CD4-positive, alpha-beta T cell treated with Interleukin-2 at 100 ng/mL for 4 hours (primary cell): ENCODE results near the gene FNIP1.
A peak's percentile ranks its signal among the peaks of the same experiment; 100 is the strongest.
"Not testable (repeated sequence)": the region's sequence is repeated elsewhere in the genome, so short reads cannot be mapped to it uniquely, and the experiment has no call there.

ENCODE experiments used
- DNase-seq: peaks from one replicate; pipeline ENCODE4 v3.0.0-alpha.2; 2020; ENCODE audit warnings: low spot score

The FNIP1 gene

DNA sequence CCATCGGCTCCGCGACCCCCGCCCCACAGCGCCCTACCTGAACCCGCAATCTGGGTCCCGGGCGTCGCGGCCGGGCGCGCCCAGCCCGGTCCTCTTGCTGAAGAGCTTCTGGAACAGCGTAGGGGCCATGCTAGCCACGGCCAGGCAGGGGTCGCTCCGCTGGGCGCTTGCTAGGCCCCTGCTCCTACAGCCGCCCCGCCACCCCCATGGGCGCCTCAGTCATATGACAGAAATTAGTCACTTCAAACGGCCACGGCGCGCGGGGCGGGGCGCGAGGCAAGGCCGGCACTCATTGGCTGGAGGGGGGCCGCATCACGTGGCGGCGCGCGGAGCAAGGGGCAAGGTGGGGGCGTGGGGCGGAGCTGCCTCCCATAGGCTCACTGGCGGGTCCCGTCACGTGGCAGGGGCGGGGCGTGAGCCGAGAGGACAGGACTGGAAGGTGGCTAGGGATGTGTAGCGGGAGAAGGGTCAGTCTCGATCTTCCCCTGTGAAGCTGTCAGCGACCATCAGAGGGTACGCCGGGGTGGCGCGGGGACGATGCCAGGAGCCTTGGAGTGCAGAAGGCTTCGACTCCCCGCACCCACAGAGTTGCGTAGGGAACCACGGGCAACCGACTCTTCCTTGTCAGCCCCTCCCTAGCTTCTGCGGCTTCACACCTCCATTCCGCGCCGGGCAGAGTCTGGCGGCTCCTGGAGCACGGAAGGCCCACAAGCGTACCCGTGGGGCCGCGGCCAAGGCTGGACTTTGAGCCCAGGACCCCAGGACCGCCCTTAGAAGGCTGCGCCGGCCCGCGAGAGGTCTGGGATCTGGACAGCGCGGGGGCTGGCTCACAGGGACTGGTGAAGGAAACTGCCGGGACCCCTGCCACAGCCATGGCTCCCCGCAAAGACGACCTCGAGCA, at the start of gene FNIP1:
TSS of gene FNIP1 (minus strand) at position 225 of the 901 bp plus-strand sequence. CDS start at position 129, 96 bp downstream.
- peak; percentile 97 for DNase-seq

- no peak for DNase-seq
Measured at GRCh38 chr5:131846536-131846935, 49.7 kb upstream of the FNIP1 start.

DNA sequence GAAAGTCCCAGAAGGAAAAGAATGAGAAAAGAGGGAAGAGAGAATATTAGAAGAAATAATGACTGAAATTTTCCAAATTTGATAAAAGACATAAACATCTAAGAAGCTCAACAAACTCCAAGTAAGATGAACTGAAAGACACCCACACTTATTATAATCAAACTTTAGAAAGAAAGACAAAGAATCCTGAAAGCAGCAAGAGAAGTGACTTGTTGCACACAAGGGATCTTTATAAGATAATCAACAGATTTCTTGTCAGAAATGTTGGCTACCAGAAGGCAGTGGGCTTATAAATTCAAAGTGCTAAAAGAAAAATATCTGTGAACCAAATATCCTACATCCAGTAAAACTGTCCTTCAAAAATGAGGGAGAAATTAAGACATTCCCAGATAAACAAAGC, 49.0 kb upstream of the FNIP1 start:
- no peak for DNase-seq

- DNase-seq: not testable (repeated sequence)
Measured at GRCh38 chr5:131842971-131843370, 46.2 kb upstream of the FNIP1 start.

DNA sequence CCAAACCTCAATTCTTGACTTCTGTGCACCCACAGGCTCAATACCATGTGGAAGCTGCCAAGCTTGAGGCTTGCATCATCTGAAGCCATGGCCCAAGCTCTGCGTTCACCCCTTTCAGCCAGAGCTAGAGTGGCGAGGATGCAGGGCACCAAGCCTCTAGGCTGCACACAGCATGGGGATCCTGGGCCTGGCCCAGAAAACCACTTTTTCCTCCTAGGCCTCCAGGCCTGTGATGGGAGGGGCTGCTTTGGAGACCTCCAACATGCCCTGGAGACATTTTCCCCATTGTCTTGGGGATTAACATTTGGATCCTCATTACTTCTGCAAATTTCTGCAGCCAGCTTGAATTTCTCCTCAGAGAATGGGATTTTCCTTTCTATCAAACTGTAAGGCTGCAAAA, 35.9 kb upstream of the FNIP1 start:
- DNase-seq: not testable (repeated sequence)

DNA sequence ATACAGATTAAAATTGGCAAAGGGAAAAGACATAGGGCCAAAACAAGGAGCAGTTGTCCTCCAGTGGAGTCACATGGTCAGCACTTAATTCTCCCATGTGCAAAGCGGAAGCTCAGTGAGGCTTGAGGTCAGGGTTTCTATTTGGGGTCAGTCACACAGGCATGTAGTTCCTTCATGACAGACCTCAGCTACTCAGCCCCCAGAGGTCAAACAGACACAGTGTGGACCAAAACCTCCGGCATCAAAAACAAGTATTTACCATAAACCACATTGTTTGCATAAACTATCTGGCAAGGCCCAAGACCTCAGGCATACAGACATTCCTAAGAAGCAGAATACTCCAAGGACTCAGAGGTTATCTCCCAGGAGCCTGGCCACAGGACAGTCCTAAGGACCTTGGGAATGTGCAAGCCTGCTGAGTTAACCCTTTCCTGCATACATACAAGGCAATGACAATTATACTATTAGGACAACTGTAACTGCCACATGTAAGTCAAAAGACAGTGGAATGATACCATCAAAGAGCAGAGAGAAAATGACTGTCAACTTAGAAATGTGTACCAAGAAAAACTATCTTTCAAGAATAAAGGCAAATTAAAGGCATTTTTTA, 28.7 kb upstream of the FNIP1 start:
- no peak for DNase-seq

DNA sequence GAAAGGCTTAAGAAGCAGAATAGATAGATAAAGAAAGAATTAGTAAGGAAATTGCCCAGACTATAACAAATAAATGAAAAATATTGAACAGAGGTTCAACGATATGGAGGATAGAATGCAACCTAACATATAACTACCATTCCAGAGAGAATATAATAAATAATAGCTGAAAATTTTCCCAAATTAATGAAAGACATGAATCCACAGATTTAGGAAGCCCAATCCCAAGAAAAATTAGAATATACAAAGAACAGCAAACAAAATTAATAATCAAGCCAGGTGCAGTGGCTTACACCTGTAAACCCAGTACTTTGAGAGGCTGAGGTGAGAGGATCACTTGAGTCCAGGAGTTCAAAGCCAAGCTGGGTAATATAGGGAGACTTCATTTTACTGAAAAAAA, 27.8 kb upstream of the FNIP1 start:
- no peak for DNase-seq

DNA sequence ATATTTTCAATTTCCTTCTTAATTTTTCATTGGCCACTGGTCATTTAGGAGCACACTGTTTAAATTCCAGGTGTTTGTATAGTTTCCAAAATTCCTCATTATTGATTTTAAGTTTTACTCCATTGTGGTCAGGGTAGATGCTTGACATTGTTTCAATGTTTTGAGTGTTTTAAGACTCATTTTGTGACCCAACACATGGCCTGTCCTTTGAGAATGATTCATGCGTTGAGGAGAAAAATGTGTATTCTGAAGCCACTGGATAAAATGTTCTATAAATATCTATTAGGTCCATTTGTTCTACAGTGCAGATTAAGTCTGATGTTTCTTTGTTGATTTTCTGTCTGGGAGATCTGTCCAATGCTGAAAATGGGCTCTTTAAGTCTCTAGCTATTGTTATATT, 24.4 kb upstream of the FNIP1 start:
- no peak for DNase-seq

DNA sequence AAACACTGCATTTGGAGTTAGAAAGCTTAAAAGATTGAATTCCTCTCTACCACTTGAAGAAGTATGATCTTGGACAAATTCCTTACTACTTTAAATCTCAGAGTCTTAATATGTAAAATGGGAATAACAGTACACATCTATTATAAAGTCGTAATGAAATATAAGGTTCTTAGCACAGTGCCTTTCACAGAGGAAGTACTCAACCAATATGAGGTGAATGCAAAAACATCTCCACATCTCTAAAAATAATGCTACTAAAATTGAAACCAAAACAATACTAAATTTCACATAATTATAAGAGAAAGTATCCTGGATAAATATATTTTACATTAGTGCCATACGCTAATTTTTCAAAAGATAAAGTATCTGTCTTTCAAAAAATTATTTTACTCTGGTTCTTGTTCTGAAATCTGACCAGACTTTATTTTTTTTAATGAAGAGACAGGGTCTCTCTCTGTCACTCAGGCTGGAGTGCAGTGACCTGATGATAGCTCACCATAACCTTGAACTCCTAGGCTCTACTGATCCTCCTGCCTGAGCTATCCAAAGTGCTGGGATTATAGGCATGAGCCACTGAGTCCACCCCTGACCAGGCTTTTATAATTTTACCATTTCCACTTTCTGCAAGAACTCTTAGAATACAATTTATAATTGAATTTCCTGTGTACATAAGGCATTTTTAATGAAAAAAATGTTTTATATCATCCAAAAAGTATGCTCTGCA, 21.3 kb upstream of the FNIP1 start:
- no peak for DNase-seq

DNA sequence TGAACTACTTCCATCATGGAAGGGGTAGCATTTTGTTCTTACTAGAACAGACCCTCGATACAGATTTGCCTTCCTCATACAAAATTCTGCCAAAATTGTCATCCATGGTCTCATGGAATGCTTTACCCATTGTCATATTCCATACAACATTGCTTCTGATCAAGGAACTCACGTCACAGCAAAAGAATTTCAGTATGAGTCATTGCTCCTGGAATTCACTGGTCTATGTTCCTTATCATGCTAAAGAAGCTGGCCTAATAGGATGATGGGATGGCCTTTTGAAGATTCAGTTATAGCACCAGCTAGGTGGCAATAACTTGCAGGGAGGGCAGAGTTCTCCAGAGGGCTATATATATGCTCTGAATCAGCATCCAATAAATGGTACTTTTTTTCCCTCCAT, 18.2 kb upstream of the FNIP1 start:
- DNase-seq: no peak

GRCh38 chr5:131812371-131813160, 15.7 kb upstream of the FNIP1 start:
- no peak for DNase-seq

DNA sequence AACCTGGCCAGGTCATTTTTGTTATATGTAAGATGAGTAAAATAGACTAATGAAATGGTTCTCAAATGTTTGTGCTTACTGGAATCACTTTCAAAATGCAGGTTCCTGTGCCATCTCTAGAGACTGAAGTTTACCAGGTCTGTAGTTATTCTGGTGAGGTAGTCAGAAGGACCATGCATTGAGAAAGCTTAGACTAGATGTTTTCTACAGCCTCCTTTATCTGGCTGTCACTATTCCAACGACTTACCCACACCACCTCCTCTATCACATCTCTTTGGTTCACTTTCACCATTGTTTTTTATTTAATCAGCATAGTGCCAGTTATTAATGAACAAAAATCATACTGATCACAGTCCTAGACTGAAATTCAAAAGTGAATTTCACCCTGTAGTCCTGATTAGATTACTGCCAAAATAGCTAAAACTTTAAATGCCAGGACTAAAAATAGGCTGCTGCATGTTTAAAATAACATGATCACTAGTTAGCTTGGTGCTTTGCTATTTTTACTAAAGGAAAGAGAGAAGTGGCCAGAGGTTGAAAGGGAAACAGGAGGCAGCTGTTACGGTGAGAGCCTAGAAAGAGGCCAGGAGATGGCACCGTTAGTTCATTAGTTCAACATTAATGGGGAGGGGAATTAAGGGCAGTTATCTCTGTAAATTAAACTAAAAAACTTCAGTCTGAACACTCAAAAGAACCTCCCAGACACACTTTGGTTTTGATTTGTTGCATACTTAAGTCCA, 13.9 kb upstream of the FNIP1 start:
- peak; percentile 16 for DNase-seq

- peak; percentile 10 for DNase-seq
Measured at GRCh38 chr5:131795879-131796792, 681 bp downstream of the FNIP1 start.

- no peak for DNase-seq
Measured at GRCh38 chr5:131795228-131795627, 1.6 kb downstream of the FNIP1 start.

DNA sequence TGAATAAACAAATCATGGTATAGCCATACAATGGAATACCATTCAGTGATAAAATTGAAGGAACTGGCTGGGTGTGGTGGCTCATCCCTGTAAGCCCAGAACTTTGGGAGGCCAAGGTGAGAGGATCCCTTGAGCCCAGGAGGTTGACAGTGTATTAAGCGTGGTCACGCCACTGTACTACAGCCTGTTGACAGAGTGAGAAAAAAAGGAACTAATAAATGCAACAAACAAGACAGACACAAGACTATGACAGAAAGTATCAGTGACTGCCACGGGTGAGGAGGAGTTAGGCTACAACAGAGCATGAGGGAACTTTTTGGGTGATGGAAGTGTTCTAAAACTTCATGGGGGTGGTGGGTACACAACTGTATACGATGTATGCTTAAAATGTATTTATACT, 2.2 kb downstream of the FNIP1 start:
- DNase-seq: no peak

- no peak for DNase-seq
Measured at GRCh38 chr5:131792896-131793295, 3.9 kb downstream of the FNIP1 start.

DNA sequence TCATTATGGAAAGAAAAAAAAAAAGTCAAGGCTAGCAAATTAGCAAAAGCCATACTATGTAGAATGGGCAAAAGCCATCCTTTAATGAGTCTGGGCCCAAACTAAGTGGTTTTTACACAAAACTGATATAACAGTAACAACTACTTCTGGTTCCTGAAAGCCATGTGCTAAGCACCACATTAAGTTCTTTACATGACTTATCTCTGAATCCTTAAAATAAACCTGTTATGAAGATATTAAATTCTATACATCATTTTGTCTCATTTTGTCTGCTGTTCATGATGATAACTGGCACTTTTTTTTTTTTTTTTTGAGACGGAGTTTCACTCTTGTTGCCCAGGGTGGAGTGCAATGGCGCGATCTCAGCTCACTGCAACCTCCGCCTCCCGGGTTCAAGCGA, 5.0 kb downstream of the FNIP1 start:
- DNase-seq: no peak

- DNase-seq: no peak
Measured at GRCh38 chr5:131790550-131790949, 6.3 kb downstream of the FNIP1 start.

DNA sequence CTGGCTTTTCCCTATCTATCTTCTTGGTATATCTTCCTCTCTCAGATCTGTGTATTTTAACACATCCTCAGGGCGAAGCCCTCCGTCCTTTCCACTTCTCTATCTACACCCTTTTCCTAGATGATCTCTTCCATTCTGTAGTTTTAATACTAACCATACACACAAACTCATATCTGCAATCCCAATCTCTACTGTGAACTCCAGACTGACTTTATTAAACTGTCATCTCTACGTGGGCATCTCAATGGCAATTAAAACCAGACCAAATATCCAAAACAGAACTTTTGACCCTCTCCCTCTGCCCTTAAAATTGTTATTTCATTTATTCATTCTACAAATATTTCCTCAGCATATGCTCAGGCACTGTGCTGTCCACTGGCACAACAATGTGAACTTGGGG, 7.1 kb downstream of the FNIP1 start:
- DNase-seq: no peak

DNA sequence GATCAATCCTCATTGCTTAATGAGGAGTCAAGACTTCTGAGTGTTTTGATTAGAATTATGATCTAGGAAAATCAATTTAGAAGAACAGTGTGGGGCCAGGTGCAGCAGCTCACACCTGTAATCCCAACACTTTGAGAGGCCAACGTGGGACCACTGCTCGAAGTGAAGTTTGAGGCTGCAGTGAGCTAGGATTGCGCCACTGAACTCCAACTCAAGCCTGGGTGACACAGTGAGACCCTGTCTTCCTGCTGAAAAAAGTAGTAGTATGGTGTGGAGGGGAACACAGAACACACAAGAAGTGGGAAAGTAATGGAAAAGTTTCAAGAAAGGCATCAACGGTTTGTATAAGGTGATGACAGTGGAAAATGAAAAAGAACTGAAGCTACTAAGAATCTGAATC, 9.1 kb downstream of the FNIP1 start:
- no peak for DNase-seq
